Activated CD8-positive, alpha-beta memory T cell treated with anti-CD3 and anti-CD28 coated beads for 24 hours (primary cell): ENCODE results near the gene LRCH1.

ENCODE experiments used
- DNase-seq: peaks from one replicate; pipeline ENCODE4 v3.0.0-alpha.2; 2020

Gene LRCH1

GRCh38 chr13:46536341-46536740 is 16.6 kb upstream of the LRCH1 start:
- no peak for DNase-seq

GRCh38 chr13:46539231-46539630 is 13.7 kb upstream of the LRCH1 start:
- DNase-seq: no peak

DNA sequence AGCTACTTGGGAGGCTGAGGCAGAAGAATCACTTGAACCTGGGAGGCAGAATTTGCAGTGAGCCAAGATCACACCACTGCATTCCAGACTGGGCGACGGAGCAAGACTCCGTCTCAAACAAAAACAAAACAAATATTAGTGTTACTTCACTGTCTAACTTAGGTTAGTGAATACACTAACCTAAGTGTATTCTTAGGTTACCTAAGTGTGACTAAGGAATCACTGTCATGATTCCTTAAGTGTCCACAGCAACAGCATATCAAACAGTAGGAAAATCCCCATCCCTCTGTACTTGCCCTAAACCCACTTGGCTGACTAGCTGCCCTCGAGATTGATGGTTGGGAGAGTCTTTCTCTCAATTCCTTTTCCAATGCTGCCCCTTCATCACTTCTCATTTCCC is 11.8 kb upstream of the LRCH1 start:
- DNase-seq: no peak

DNA sequence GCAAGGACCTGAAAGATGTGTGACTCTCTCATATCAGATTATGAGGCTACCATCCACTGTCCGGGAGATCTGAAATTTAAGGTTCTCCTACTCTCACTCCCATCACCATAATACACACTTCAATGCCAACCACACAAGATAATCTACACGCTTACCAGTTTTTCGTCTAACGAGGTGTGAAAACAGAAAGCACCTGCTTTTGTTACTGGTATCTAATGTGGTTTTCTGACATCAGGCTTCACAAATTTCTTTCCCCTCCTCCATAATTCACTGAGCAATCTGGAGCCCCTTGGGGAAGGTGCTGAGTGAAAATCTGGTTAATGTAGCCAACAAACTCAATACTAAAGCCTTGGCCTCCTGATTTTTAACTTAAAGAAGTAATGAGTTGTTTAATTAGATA is 10.1 kb upstream of the LRCH1 start:
- DNase-seq: no peak

DNA sequence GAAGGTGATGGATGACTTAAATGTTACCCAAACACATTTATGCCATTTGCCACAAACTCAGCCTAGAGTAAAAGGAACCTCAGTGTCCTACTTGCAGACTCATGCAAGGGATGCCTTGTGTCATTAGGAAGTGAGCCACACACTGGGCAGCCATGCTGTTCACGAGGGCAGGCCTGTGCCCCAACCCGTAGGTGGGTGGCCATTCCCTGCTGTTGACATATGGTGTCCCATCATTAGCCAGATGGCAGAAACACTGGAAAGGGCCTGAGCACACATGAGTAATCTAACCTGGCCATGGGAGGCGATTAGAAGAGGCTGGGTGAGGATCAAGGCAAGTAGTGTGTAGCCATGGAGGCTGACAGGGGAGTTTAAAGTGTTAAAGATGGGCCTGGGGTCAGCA is 9.7 kb upstream of the LRCH1 start:
- DNase-seq: no peak

- no peak for DNase-seq
These were observed 8.8 kb upstream of the LRCH1 start for GRCh38 chr13:46544208-46544607.

GRCh38 chr13:46544811-46545210 is 8.2 kb upstream of the LRCH1 start:
- no peak for DNase-seq

DNA sequence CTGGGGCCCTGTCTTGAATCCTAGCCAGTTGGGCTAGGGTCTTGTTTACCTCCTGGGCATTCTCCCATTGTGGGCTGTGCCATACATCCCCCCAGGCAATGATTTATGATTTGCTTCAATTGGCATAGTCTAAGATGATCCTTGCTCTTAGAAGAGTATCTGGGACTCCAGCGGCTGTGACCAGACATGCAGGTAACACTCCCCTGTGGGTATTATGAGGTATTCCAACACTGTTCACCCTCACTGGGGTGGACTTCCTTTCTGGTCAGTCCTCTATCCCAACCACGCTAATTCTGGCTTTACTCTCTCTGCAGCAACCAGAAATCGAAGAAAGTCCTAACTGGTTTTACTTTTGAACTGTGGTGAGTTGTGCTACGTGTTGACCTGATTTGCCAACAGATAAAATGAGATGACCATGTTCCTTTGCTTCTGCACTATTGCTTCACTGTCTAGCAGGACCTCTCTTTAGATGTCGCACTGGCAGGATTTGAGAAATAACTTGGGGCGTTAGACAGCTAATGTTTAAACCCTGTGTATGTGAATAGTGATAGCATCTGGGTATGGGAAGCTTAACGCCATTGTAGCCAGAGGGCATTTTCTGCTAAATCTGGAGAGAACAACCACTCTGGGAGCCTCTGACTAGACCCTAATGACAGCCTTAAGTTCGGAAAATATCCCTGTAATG is 6.7 kb upstream of the LRCH1 start:
- DNase-seq: no peak

GRCh38 chr13:46550822-46551221 is 2.1 kb upstream of the LRCH1 start:
- DNase-seq: no peak

- DNase-seq: peak; percentile 85
These were observed 1.3 kb upstream of the LRCH1 start for GRCh38 chr13:46551410-46552302.

- DNase-seq: no peak
These were observed 677 bp upstream of the LRCH1 start for GRCh38 chr13:46552303-46552682.

DNA sequence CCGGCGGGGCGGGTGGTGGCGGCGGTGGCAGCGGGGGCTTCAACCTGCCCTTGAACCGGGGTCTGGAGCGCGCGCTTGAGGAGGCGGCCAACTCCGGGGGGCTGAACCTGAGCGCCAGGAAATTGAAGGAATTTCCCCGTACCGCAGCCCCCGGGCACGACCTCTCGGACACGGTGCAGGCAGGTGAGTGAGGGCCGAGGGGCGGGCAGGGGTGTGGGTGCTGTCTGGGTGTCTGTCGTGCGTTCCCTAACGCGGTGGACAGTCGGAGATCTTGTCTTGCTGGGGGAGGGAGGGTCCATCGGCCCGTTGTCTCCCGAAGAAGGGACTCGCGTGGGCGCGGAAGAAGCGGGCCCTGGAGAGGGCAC is 533 bp downstream of the LRCH1 start:
- no peak for DNase-seq

GRCh38 chr13:46553886-46554858 is 1.2 kb downstream of the LRCH1 start:
- peak; percentile 85 for DNase-seq

GRCh38 chr13:46554951-46555350 is 2.0 kb downstream of the LRCH1 start:
- no peak for DNase-seq

DNA sequence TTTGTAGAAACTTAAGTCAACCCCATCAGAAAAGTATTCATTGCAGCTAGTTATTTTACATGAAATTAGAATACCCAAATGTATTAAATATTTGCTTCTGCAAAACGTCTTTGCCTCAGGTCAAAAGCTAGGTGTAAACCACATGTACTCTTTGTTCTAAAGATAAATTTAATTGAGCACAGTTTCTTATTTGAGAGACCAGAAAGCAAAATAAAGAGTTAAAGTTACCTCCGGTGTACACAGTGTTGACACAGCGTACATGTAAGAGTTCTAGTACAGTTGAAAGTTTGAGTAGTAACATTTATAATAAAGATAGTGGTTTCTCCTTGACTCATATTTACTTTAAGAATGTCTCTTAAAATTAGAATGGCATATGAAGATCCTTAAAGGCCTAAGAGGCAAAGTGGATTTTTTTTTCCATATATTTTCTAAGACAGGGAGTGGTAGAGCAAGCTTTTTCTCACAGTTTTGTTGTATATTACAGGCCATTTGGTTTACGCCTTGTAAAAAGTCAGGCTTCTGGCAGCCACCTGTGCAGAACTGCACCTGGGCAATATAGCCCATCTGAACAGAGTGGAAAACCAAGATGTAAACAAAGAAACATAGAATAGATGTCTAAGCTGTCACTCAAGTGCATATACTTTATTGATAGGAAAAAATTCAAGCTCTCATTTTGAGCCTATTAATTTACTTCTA is 2.9 kb downstream of the LRCH1 start:
- DNase-seq: no peak

DNA sequence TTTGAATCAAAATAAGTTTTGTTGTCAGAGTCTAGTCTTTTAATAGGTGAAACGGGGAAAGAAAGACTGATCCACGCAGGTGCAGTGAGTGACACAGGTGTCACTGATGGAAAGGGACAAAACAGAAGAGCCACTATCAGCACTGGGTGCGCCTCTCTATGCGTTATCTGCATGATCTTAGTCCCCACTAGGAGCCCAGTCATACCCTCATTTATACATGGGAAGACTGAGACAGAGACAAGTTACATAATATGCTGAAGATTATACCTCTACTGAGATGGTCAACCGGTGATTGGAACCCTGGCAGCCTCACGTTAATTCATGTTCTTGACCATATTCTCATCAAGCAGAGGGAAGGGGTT is 3.4 kb downstream of the LRCH1 start:
- DNase-seq: no peak

GRCh38 chr13:46559272-46559805 is 6.4 kb downstream of the LRCH1 start:
- DNase-seq: no peak

DNA sequence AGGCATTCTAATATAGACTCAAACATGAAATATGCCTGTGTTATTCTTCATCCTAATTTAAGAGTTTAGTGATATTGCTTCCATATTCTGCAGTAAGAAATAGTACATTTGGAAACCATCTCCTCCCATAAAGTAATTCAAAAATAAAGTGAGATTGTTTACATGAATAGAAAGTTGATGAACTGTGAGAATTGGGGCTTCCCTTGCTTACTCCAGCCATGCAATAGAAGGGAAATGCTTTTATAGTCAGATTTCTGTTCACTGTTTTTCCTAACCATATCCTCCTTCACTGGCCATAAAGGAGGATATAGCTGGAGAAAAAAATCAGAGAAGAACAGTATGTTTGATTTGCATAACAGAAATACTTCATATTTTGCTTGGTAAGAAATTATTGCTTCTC is 7.8 kb downstream of the LRCH1 start:
- DNase-seq: no peak

GRCh38 chr13:46561286-46561685 is 8.3 kb downstream of the LRCH1 start:
- DNase-seq: no peak

GRCh38 chr13:46561691-46562090 is 8.7 kb downstream of the LRCH1 start:
- DNase-seq: no peak

GRCh38 chr13:46562152-46562551 is 9.2 kb downstream of the LRCH1 start:
- no peak for DNase-seq

DNA sequence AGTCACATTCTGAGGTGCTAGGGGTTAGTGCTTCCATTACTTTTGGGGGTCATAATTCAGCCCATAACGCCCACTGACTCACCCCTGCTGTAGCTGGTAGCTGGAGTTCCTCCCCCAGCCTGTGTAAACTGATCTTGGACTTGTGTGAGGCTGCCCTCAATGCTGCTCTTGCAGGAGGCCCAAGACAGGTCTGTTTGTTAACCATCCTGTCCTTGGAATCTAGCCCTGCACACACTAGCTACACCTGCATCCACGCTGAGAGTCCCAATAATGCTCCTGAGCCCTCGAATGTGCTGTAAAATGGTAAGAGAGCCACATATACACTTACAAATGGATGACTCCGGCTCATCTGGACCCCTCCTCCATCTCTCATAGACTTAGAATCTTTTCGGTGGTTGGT is 9.6 kb downstream of the LRCH1 start:
- DNase-seq: no peak
